Transverse colon (tissue), 4 donors: Measurements from ENCODE around the gene ADM5. TPM values are rescaled to one million over a fixed set of nuclear protein-coding genes. Genes with fewer than 3 reads are reported as not detected.

Experiments used
- DNase-seq: peaks from one replicate; pipeline ENCODE4 v3.0.0-alpha.2; 2019
- H3K27ac ChIP-seq, 4 donors: fragments of 200-600 bp; sonication (generic); 2 replicates each; pipeline ENCODE4 v1.5.1; 2016 to 2018; ENCODE audit warnings: inconsistent platforms in 4 of 4
- H3K27me3 ChIP-seq: fragments of 200-600 bp; sonication (generic); 2 replicates; pipeline ENCODE4 v1.5.1; 2017; ENCODE audit warnings: inconsistent platforms
- H3K36me3 ChIP-seq, 4 donors: fragments of 200-600 bp; sonication (generic); 2 replicates each; pipeline ENCODE4 v1.5.1; 2017 to 2019; ENCODE audit warnings: inconsistent platforms in 4 of 4
- H3K4me1 ChIP-seq, 4 donors: fragments of 200-600 bp; sonication (generic); 2 replicates each; pipeline ENCODE4 v1.5.1; 2017 to 2020; ENCODE audit warnings: inconsistent platforms in 4 of 4
- H3K4me3 ChIP-seq, 4 donors: fragments of 200-600 bp; sonication (generic); 1 replicate in 1 of 4; 2 replicates in 3 of 4; pipeline versions ENCODE4 v1.5.1 to v1.6.1; 2017 to 2019; ENCODE audit warnings: inconsistent platforms in 4 of 4
- H3K9me3 ChIP-seq, 2 donors: fragments of 200-600 bp; sonication (generic); 2 replicates each; pipeline ENCODE4 v1.5.1; 2017 to 2019; ENCODE audit warnings: inconsistent platforms in 2 of 2
- CTCF ChIP-seq, 5 experiments: fragments of 200-600 bp in 3 of 5; fragments of 450-650 bp in 2 of 5; sonication (generic) in 3 of 5; IDR thresholded peaks; 1 replicate in 2 of 5; 2 replicates in 3 of 5; pipeline ENCODE4 v1.5.1; 2016 to 2017; ENCODE audit warnings: antibody characterized with exemption in 5 of 5, inconsistent platforms in 3 of 5, mild to moderate bottlenecking in 2 of 5, moderate library complexity in 1 of 5
- EP300 ChIP-seq: sonication (generic); formaldehyde crosslinking; IDR thresholded peaks from one replicate; pipeline ENCODE4 v1.6.1; 2017; ENCODE audit warnings: antibody characterized with exemption, low read depth
- POLR2A ChIP-seq: fragments of 450-650 bp; IDR thresholded peaks from one replicate; pipeline ENCODE4 v1.6.1; 2016; ENCODE audit warnings: antibody characterized with exemption, mild to moderate bottlenecking, moderate library complexity
- POLR2AphosphoS5 ChIP-seq, 3 donors: sonication (generic); formaldehyde crosslinking; IDR thresholded peaks; one replicate each; pipeline ENCODE4 v1.6.1; 2016; ENCODE audit warnings: antibody characterized with exemption in 3 of 3
- WGBS, 2 donors: methylation state at CpG; one replicate each; pipeline ENCODE4 v1.1.5; 2018; ENCODE audit warnings: low coverage in 1 of 2; 5-methylcytosine and 5-hydroxymethylcytosine counted together
- in situ Hi-C, 4 donors: fragments of 200-750 bp; cut with MboI; loops; one replicate each; pipeline versions ENCODE4 v1.15.0 to v1.15.1; 2017; ENCODE audit warnings: low sequenced_read_pairs in 3 of 4, low pct_ligation_motif_present in 1 of 4, low pct_unique_long_range_greater_than_20kb in 1 of 4
- intact Hi-C: fragments of 100-400 bp; cut with DNase I; formaldehyde crosslinking; loops from one replicate; pipeline ENCODE4 v1.15.1; 2023; ENCODE audit warnings: low total_unique reads
- total RNA-seq, 4 donors: library from RNA; depleted of rRNA; stranded (reverse); fragments of >200 nt; gene quantifications; one replicate each; pipeline ENCODE4 v1.1.0, GENCODE V29; 2016

The ADM5 gene
- total RNA-seq, 4 donors from 2014 or later: 0.41 to 0.95 TPM; not detected in 2

GRCh38 chr19:49669516-49669915 is 19.9 kb upstream of the ADM5 start:
- H3K9me3 ChIP-seq: no peaks in the 10 kb centered on the region
- 85 to 88% methylated on average over 3 of the region's 3 CpGs for WGBS, 2 donors
- H3K4me1 ChIP-seq: peaks cover 7 to 21% (median 16%) of the 10 kb centered on the region in 4 donors
- no peak overlapping the region for H3K4me3 ChIP-seq
- no peak for TF ChIP-seq POLR2A
- no peak for TF ChIP-seq POLR2AphosphoS5 (IDR thresholded peaks at IDR 0.05)
- TF ChIP-seq CTCF (IDR thresholded peaks at IDR 0.05): no peak
- no peak for TF ChIP-seq EP300
- intact Hi-C loops: no loop called here
- no peak for DNase-seq
- no peaks in the 10 kb centered on the region for H3K36me3 ChIP-seq
- H3K27ac ChIP-seq: no peak overlapping the region
- in situ Hi-C loops: loop anchor here in 1 of 4 donors (10.0 kb wide), 1 partner anchor 85 kb away; the partner anchor contains the start of genes NOSIP and PRRG2
- no peaks in the 10 kb centered on the region for H3K27me3 ChIP-seq

GRCh38 chr19:49672131-49672919 is 17.1 kb upstream of the ADM5 start:
- peak; percentile 85 for DNase-seq
- Histone ChIP-seq H3K27ac (peak overlapping the region; percentile 35 to 57 (median 49)), H3K4me3 (peak overlapping the region in 1 of 4 donors; percentile 5), H3K9me3 (no peaks in the 10 kb centered on the region), H3K4me1 (peaks cover 0 to 16% (median 12%) of the 10 kb centered on the region in 4 donors), H3K36me3 (no peaks in the 10 kb centered on the region), H3K27me3 (no peaks in the 10 kb centered on the region)
- TF ChIP-seq POLR2AphosphoS5 (IDR thresholded peaks at IDR 0.05) (no peak), CTCF (IDR thresholded peaks at IDR 0.05) (peak; percentile 85 to 94 (median 92)), EP300 (no peak), POLR2A (peak; percentile 30)
- in situ Hi-C loops: loop anchor here in 1 of 4 donors (10.0 kb wide), 1 partner anchor 98 kb away; no protein-coding TSS in a partner anchor
- WGBS, 2 donors: 24 to 41% methylated on average over 13 to 28 of the region's 28 CpGs
- intact Hi-C loops: no loop called here

- Histone ChIP-seq H3K9me3 (no peaks in the 10 kb centered on the region), H3K4me1 (peaks cover 9 to 51% (median 43%) of the 10 kb centered on the region in 4 donors), H3K36me3 (no peaks in the 10 kb centered on the region), H3K4me3 (peak overlapping the region in 3 of 4 donors; percentile 22 to 46 (median 33)), H3K27me3 (no peaks in the 10 kb centered on the region), H3K27ac (peak overlapping the region; percentile 85 to 95 (median 90))
- TF ChIP-seq POLR2AphosphoS5 (IDR thresholded peaks at IDR 0.05) (peak; percentile 60 to 69 (median 68)), CTCF (IDR thresholded peaks at IDR 0.05) (peak in 2 of 5 experiments; percentile 8 to 28), EP300 (no peak)
- peak; percentile 90 for DNase-seq
- in situ Hi-C loops: loop anchor here in 1 of 4 donors (10.0 kb wide), 1 partner anchor 101 kb away; no protein-coding TSS in a partner anchor
- 4% methylated on average over 4 to 27 of the region's 27 CpGs for WGBS, 2 donors
- intact Hi-C loops: no loop called here
These were observed 13.1 kb upstream of the ADM5 start for GRCh38 chr19:49676136-49676783.

- TF ChIP-seq POLR2AphosphoS5 (IDR thresholded peaks at IDR 0.05): no peak
- no peak for TF ChIP-seq CTCF (IDR thresholded peaks at IDR 0.05)
- TF ChIP-seq POLR2A: no peak
- no peak for TF ChIP-seq EP300
- peak overlapping the region; percentile 85 to 99 (median 95) for H3K27ac ChIP-seq
- in situ Hi-C loops: loop anchor here in 1 of 4 donors (10.0 kb wide), 1 partner anchor 102 kb away; no protein-coding TSS in a partner anchor
- peaks cover 9 to 49% (median 43%) of the 10 kb centered on the region in 4 donors for H3K4me1 ChIP-seq
- H3K4me3 ChIP-seq: peak overlapping the region; percentile 62 to 94 (median 84)
- no peaks in the 10 kb centered on the region for H3K9me3 ChIP-seq
- DNase-seq: peak; percentile 100
- H3K36me3 ChIP-seq: peaks cover 0 to 4% (median 2%) of the 10 kb centered on the region in 4 donors
- intact Hi-C loops: no loop called here
- no peaks in the 10 kb centered on the region for H3K27me3 ChIP-seq
- WGBS, 2 donors: 1% methylated on average over 34 of the region's 34 CpGs; no CpG with 5 or more reads in 1 of the 2 donors
These were observed 12.6 kb upstream of the ADM5 start for GRCh38 chr19:49676784-49677230.
